SK-N-MC (cell line): Measurements from ENCODE around the gene IGF2R.
"Not testable (repeated sequence)": the region's sequence is repeated elsewhere in the genome, so short reads cannot be mapped to it uniquely, and the experiment has no call there.

Source experiments
- DNase-seq: peaks from one replicate; pipeline ENCODE4 v3.0.0-alpha.2; 2011; ENCODE audit warnings: low read depth, low spot score
- H3K27ac ChIP-seq: fragments of 200-600 bp; sonication (generic); 2 replicates; pipeline ENCODE4 v1.5.1; 2016; ENCODE audit warnings: mixed run types
- H3K36me3 ChIP-seq: fragments of 200-600 bp; sonication (generic); 2 replicates; pipeline ENCODE4 v1.6.1; 2017; ENCODE audit warnings: antibody characterized with exemption, low read length, mixed read lengths; ENCODE audit not compliant: insufficient read depth
- H3K4me3 ChIP-seq: fragments of 200-600 bp; sonication (generic); 2 replicates; pipeline ENCODE4 v1.5.1; 2016
- H3K9ac ChIP-seq: fragments of 200-600 bp; sonication (generic); 2 replicates; pipeline ENCODE4 v1.8.0; 2017; ENCODE audit warnings: mixed run types, mixed read lengths; ENCODE audit not compliant: insufficient read length
- H3K9me3 ChIP-seq: fragments of 200-600 bp; sonication (generic); 2 replicates; pipeline ENCODE4 v1.6.1; 2017; ENCODE audit warnings: low read depth, mild to moderate bottlenecking, antibody characterized with exemption, low read length, moderate library complexity, mixed read lengths
- EZH2 ChIP-seq: fragments of 200-600 bp; sonication (generic); IDR thresholded peaks from one replicate; pipeline ENCODE4 v1.6.1; 2017; ENCODE audit warnings: antibody characterized with exemption
- FOXP2 ChIP-seq: optimal IDR thresholded peaks from 2 replicates; pipeline ENCODE3; 2011; ENCODE audit warnings: mild to moderate bottlenecking, moderate library complexity; ENCODE audit not compliant: insufficient read depth; ENCODE audit errors: extremely low read length, control extremely low read depth
- POLR2AphosphoS5 ChIP-seq: IDR thresholded peaks from 2 replicates; pipeline ENCODE4 v1.6.1; 2012; ENCODE audit warnings: mild to moderate bottlenecking, low read depth, low read length, borderline replicate concordance

IGF2R gene

GRCh38 chr6:160133441-160134336, 164.8 kb downstream of the IGF2R start:
- no peak for DNase-seq
- no peaks in the 10 kb centered on the region for H3K36me3 ChIP-seq
- no peaks in the 10 kb centered on the region for H3K9me3 ChIP-seq

GRCh38 chr6:160134337-160134751, 165.5 kb downstream of the IGF2R start:
- not testable (repeated sequence) for H3K9me3 ChIP-seq, DNase-seq, H3K4me3 ChIP-seq, H3K27ac ChIP-seq, H3K9ac ChIP-seq, H3K36me3 ChIP-seq

More at GRCh38 chr6:160133441-160134336, 164.8 kb downstream of the IGF2R start:
- no peak overlapping the region for H3K9ac ChIP-seq
- TF ChIP-seq POLR2AphosphoS5 (no peak), FOXP2 (no peak), EZH2 (no peak)
- H3K4me3 ChIP-seq, result no peak overlapping the region
- no peak overlapping the region for H3K27ac ChIP-seq

- Histone ChIP-seq H3K9me3 (no peaks in the 10 kb centered on the region), H3K4me3 (no peak overlapping the region), H3K36me3 (no peaks in the 10 kb centered on the region), H3K9ac (no peak overlapping the region), H3K27ac (no peak overlapping the region)
- DNase-seq, result no peak
- TF ChIP-seq FOXP2 (no peak), EZH2 (no peak), POLR2AphosphoS5 (no peak)
These were observed 166.1 kb downstream of the IGF2R start for GRCh38 chr6:160134779-160135547.

- Histone ChIP-seq H3K9me3 (no peaks in the 10 kb centered on the region), H3K27ac (no peak overlapping the region), H3K36me3 (no peaks in the 10 kb centered on the region), H3K4me3 (no peak overlapping the region), H3K9ac (no peak overlapping the region)
- no peak for DNase-seq
- TF ChIP-seq FOXP2, result no peak
- TF ChIP-seq POLR2AphosphoS5, result no peak
- TF ChIP-seq EZH2, result no peak
These were observed 167.2 kb downstream of the IGF2R start for GRCh38 chr6:160135907-160136655.

- Histone ChIP-seq H3K36me3 (no peaks in the 10 kb centered on the region), H3K9me3 (no peaks in the 10 kb centered on the region), H3K27ac (no peak overlapping the region), H3K9ac (no peak overlapping the region), H3K4me3 (no peak overlapping the region)
- TF ChIP-seq POLR2AphosphoS5, result no peak
- TF ChIP-seq FOXP2, result no peak
- no peak for TF ChIP-seq EZH2
- DNase-seq, result no peak
These were observed 168.5 kb downstream of the IGF2R start for GRCh38 chr6:160137130-160137988.

GRCh38 chr6:160137989-160138835, 169.3 kb downstream of the IGF2R start:
- TF ChIP-seq POLR2AphosphoS5 (no peak), FOXP2 (no peak), EZH2 (no peak)
- Histone ChIP-seq H3K4me3 (no peak overlapping the region), H3K27ac (no peak overlapping the region), H3K9ac (no peak overlapping the region), H3K36me3 (no peaks in the 10 kb centered on the region), H3K9me3 (no peaks in the 10 kb centered on the region)
- DNase-seq, result peak; percentile 8

- no peak for DNase-seq
- Histone ChIP-seq H3K36me3 (no peaks in the 10 kb centered on the region), H3K27ac (no peak overlapping the region), H3K9ac (no peak overlapping the region), H3K9me3 (no peaks in the 10 kb centered on the region), H3K4me3 (no peak overlapping the region)
- TF ChIP-seq FOXP2, result no peak
- no peak for TF ChIP-seq POLR2AphosphoS5
- no peak for TF ChIP-seq EZH2
These were observed 170.0 kb downstream of the IGF2R start for GRCh38 chr6:160138839-160139419.
